Colonic mucosa (tissue), 4 donors: ENCODE results near the gene BCL2L1. TPM values are rescaled to one million over a fixed set of nuclear protein-coding genes. Genes with fewer than 3 reads are reported as not detected.

Source experiments
- DNase-seq: peaks from one replicate; pipeline ENCODE4 v3.0.0-alpha.2; 2020
- H3K27ac ChIP-seq: fragments of 200-600 bp; one replicate; pipeline ENCODE4 v1.8.0; 2021
- H3K27me3 ChIP-seq: fragments of 200-600 bp; one replicate; pipeline ENCODE4 v1.8.0; 2021
- H3K36me3 ChIP-seq: fragments of 200-600 bp; one replicate; pipeline ENCODE4 v1.8.0; 2021
- H3K4me1 ChIP-seq: fragments of 200-600 bp; one replicate; pipeline ENCODE4 v1.8.0; 2021; ENCODE audit warnings: mild to moderate bottlenecking
- H3K4me3 ChIP-seq: fragments of 200-600 bp; one replicate; pipeline ENCODE4 v1.8.0; 2021
- H3K9ac ChIP-seq, 2 donors: one replicate each; pipeline ENCODE4 v1.7.0; 2013; ENCODE audit warnings: control low read depth in 2 of 2, low read depth in 2 of 2, low read length in 2 of 2
- H3K9me3 ChIP-seq: fragments of 200-600 bp; one replicate; pipeline ENCODE4 v1.8.0; 2021
- CTCF ChIP-seq: fragments of 200-600 bp; IDR thresholded peaks from one replicate; pipeline ENCODE4 v1.8.0; 2022; ENCODE audit warnings: antibody characterized with exemption, mild to moderate bottlenecking
- intact Hi-C: fragments of 100-400 bp; cut with DNase I; formaldehyde crosslinking; loops from one replicate; pipeline ENCODE4 v1.14.1; 2022
- total RNA-seq, 2 donors: library from RNA; stranded (reverse); fragmentation: NEBNext Ultra II Directional in 1 of 2; extraction: Animal tissue kit (Norgen Biotek cat#: 25700) in 1 of 2; gene quantifications; one replicate each; pipeline ENCODE4 v1.2.1, GENCODE V29; 2021
- donor health status: healthy.
- donor health status: DM: no; HTN: no; CAD: no.
- donor health status: DM: no; HTN: no; CAD: no.

BCL2L1 gene
- total RNA-seq, 2 donors from 2014 or later = 55.9 to 59.4 TPM

GRCh38 chr20:31643522-31643921 lies 79.1 kb downstream of the BCL2L1 start:
- no peak for DNase-seq
- no peak overlapping the region for H3K4me3 ChIP-seq

DNA sequence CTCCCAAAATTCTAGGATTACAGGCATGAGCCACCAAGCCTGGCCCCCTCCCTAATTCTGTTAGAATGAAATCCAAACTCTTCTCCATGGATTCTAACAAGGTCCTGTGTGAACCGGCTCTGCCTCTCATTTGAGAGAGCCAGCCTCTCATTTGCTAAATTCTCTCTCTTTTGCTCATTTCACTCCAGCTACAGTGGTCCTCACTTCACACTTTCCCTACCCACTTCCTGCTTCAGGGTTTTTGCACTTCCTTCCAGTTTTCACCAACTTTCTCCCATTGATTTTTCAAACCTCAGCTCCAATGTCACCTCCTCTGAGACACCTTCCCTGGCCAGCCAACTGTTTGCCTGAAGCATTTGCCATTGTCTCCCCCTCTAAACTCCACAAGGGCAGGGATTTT lies 79.8 kb downstream of the BCL2L1 start:
- Histone ChIP-seq H3K36me3 (no peaks in the 10 kb centered on the region), H3K4me3 (no peak overlapping the region), H3K4me1 (no peaks in the 10 kb centered on the region), H3K27me3 (no peaks in the 10 kb centered on the region), H3K9me3 (no peaks in the 10 kb centered on the region), H3K9ac (no peak overlapping the region), H3K27ac (no peak overlapping the region)
- intact Hi-C loops = no loop called here
- no peak for DNase-seq
- no peak for TF ChIP-seq CTCF

More at GRCh38 chr20:31643522-31643921, 79.1 kb downstream of the BCL2L1 start:
- no peaks in the 10 kb centered on the region for H3K4me1 ChIP-seq
- intact Hi-C loops = no loop called here
- no peaks in the 10 kb centered on the region for H3K27me3 ChIP-seq
- H3K36me3 ChIP-seq = no peaks in the 10 kb centered on the region
- H3K9me3 ChIP-seq = no peaks in the 10 kb centered on the region
- no peak overlapping the region for H3K27ac ChIP-seq
- TF ChIP-seq CTCF = no peak
- no peak overlapping the region for H3K9ac ChIP-seq

- Histone ChIP-seq H3K27me3 (no peaks in the 10 kb centered on the region), H3K9ac (no peak overlapping the region), H3K4me3 (no peak overlapping the region), H3K4me1 (no peaks in the 10 kb centered on the region), H3K9me3 (no peaks in the 10 kb centered on the region), H3K27ac (no peak overlapping the region), H3K36me3 (no peaks in the 10 kb centered on the region)
- intact Hi-C loops = no loop called here
- no peak for TF ChIP-seq CTCF
- DNase-seq = no peak
Measured at GRCh38 chr20:31641391-31641790, 81.3 kb downstream of the BCL2L1 start.

DNA sequence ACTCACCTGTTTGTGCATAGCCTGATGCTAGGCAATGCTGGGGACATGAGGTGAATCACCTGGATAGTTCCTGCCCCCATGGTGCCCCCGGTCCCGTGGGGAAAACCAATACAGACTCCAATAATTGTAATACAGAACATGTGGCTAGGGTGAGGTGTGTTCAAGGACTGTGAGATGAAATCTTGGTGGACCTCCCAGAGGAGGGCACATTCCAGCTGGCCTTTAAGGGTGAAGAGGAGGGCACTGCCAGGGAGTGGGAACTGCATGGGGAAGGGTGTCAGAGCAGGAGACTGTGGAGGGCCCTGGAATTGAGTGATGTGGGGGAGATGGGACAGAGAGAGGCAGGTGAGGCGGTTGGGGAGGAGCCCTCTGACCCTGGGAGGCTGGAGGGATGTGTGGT lies 82.4 kb downstream of the BCL2L1 start:
- TF ChIP-seq CTCF = no peak
- no peak overlapping the region for H3K9ac ChIP-seq
- no peaks in the 10 kb centered on the region for H3K27me3 ChIP-seq
- no peaks in the 10 kb centered on the region for H3K9me3 ChIP-seq
- intact Hi-C loops = no loop called here
- no peak overlapping the region for H3K27ac ChIP-seq
- no peak for DNase-seq
- H3K4me1 ChIP-seq = no peaks in the 10 kb centered on the region
- no peak overlapping the region for H3K4me3 ChIP-seq
- no peaks in the 10 kb centered on the region for H3K36me3 ChIP-seq

- H3K9me3 ChIP-seq = no peaks in the 10 kb centered on the region
- H3K27me3 ChIP-seq = no peaks in the 10 kb centered on the region
- no peak overlapping the region for H3K4me3 ChIP-seq
- DNase-seq = no peak
- intact Hi-C loops = loop anchor here (10.0 kb wide), 1 partner anchor 86 kb away; the partner anchor contains the start of gene BCL2L1
- no peak overlapping the region for H3K27ac ChIP-seq
- no peaks in the 10 kb centered on the region for H3K36me3 ChIP-seq
- no peaks in the 10 kb centered on the region for H3K4me1 ChIP-seq
- no peak overlapping the region for H3K9ac ChIP-seq
- no peak for TF ChIP-seq CTCF
Measured at GRCh38 chr20:31638816-31639215, 83.9 kb downstream of the BCL2L1 start.
